IMR-90 (cell line): ENCODE data around the gene TGFB3. TPM values are rescaled to one million over a fixed set of nuclear protein-coding genes. Genes with fewer than 3 reads are reported as not detected.

ENCODE experiments used
- ATAC-seq: fragments of 200-7000 bp; cut with Tn5 transposase; 2 replicates; pipeline ENCODE4 v1.9.1; 2020; ENCODE audit warnings: low read depth, mild to moderate bottlenecking, moderate library complexity
- BruUV-seq: library from RNA; stranded (reverse); fragments of 400-500 nt; replicated peaks from 2 replicates; lab custom pipeline; 2021; lab: Mats Ljungman, UMichigan
- CTCF ChIA-PET: fragments of 300-600 bp; formaldehyde crosslinking; extraction: SDS; loops from one replicate; lab custom pipeline; 2021; ENCODE audit warnings: antibody characterized with exemption; lab: Yijun Ruan, JAX
- POLR2A ChIA-PET: fragments of 300-600 bp; sonication (Branson Sonifier 250); formaldehyde crosslinking; loops from one replicate; lab custom pipeline; 2022; ENCODE audit warnings: antibody characterized with exemption; ENCODE audit not compliant: unreplicated experiment; lab: Charles Lee
- DNase-seq: peaks from one replicate; pipeline ENCODE4 v3.0.0; 2013
- H2AFZ ChIP-seq: replicated peaks from 2 replicates; pipeline ENCODE3; 2013; ENCODE audit warnings: low read length, mild to moderate bottlenecking; ENCODE audit not compliant: poor library complexity
- H2AK5ac ChIP-seq: 2 replicates; pipeline ENCODE4 v1.6.1; 2013; ENCODE audit warnings: low read depth, low read length, inconsistent platforms
- H2AK9ac ChIP-seq: replicated peaks from 2 replicates; pipeline ENCODE3; 2013; ENCODE audit warnings: mild to moderate bottlenecking, low read depth, low read length, moderate library complexity; ENCODE audit not compliant: poor library complexity
- H2BK120ac ChIP-seq: 2 replicates; pipeline ENCODE4 v1.6.1; 2013; ENCODE audit warnings: low read depth, low read length, inconsistent platforms
- H2BK15ac ChIP-seq: 3 replicates; pipeline ENCODE4 v1.6.1; 2013; ENCODE audit warnings: low read depth, low read length, inconsistent platforms
- H2BK20ac ChIP-seq: 2 replicates; pipeline ENCODE4 v1.6.1; 2013; ENCODE audit warnings: low read depth, mild to moderate bottlenecking, inconsistent platforms, low read length, moderate library complexity
- H2BK5ac ChIP-seq: 2 replicates; pipeline ENCODE4 v1.6.1; 2013; ENCODE audit warnings: mild to moderate bottlenecking, low read depth, low read length, inconsistent platforms; ENCODE audit not compliant: poor library complexity, severe bottlenecking
- H3K14ac ChIP-seq: replicated peaks from 2 replicates; pipeline ENCODE4 v1.6.1; 2013; ENCODE audit warnings: low read depth, low read length, inconsistent platforms
- H3K18ac ChIP-seq: 2 replicates; pipeline ENCODE4 v1.6.1; 2013; ENCODE audit warnings: low read depth, low read length, control low read depth
- H3K23ac ChIP-seq: 2 replicates; pipeline ENCODE4 v1.6.1; 2013; ENCODE audit warnings: low read depth, low read length, inconsistent platforms
- H3K27ac ChIP-seq: 2 replicates; pipeline ENCODE4 v1.5.1; 2013; ENCODE audit warnings: mild to moderate bottlenecking, control low read depth, low read length; ENCODE audit not compliant: insufficient read depth
- H3K27me3 ChIP-seq: 2 replicates; pipeline ENCODE4 v1.6.1; 2013; ENCODE audit warnings: low read length; ENCODE audit not compliant: control insufficient read depth, insufficient read depth
- H3K36me3 ChIP-seq: 2 replicates; pipeline ENCODE4 v1.6.1; 2013; ENCODE audit warnings: low read length, mixed read lengths; ENCODE audit not compliant: control insufficient read depth, insufficient read depth
- H3K4ac ChIP-seq: 2 replicates; pipeline ENCODE4 v1.6.1; 2013; ENCODE audit warnings: low read depth, low read length, inconsistent platforms
- H3K4me1 ChIP-seq: 2 replicates; pipeline ENCODE4 v1.6.1; 2013; ENCODE audit warnings: low read length, mixed read lengths; ENCODE audit not compliant: control insufficient read depth, insufficient read depth
- H3K4me2 ChIP-seq: 2 replicates; pipeline ENCODE4 v1.6.1; 2013; ENCODE audit warnings: low read depth, mild to moderate bottlenecking, control low read depth, low read length, moderate library complexity
- H3K4me3 ChIP-seq: 2 replicates; pipeline ENCODE4 v1.5.1; 2013; ENCODE audit warnings: low read depth, mild to moderate bottlenecking, control low read depth, low read length, moderate library complexity; ENCODE audit not compliant: insufficient read depth
- H3K56ac ChIP-seq: 2 replicates; pipeline ENCODE4 v1.6.1; 2013; ENCODE audit warnings: low read length, inconsistent platforms; ENCODE audit not compliant: insufficient read depth; ENCODE audit errors: extremely low read depth
- H3K79me1 ChIP-seq, 2 experiments: 2 replicates each; pipeline ENCODE4 v1.6.1; 2013; ENCODE audit warnings: low read length in 2 of 2, inconsistent platforms in 1 of 2, low read depth in 1 of 2
- H3K9ac ChIP-seq: 2 replicates; pipeline ENCODE4 v1.6.1; 2013; ENCODE audit warnings: low read depth, low read length, control low read depth
- H3K9me1 ChIP-seq: 2 replicates; pipeline ENCODE4 v1.6.1; 2013; ENCODE audit warnings: low read length, inconsistent platforms; ENCODE audit not compliant: insufficient read depth
- H3K9me3 ChIP-seq: 2 replicates; pipeline ENCODE4 v1.6.1; 2013; ENCODE audit warnings: low read length; ENCODE audit not compliant: control insufficient read depth, insufficient read depth
- H4K20me1 ChIP-seq: 2 replicates; pipeline ENCODE4 v1.6.1; 2013; ENCODE audit warnings: low read length, inconsistent platforms; ENCODE audit not compliant: insufficient read depth
- H4K5ac ChIP-seq: 2 replicates; pipeline ENCODE4 v1.6.1; 2013; ENCODE audit warnings: mild to moderate bottlenecking, low read depth, low read length, control low read depth
- H4K8ac ChIP-seq, 2 experiments: 2 replicates each; pipeline ENCODE4 v1.6.1; 2013; ENCODE audit warnings: low read depth in 2 of 2, low read length in 2 of 2, control low read depth in 1 of 2, inconsistent platforms in 1 of 2
- H4K91ac ChIP-seq: 2 replicates; pipeline ENCODE4 v1.6.1; 2013; ENCODE audit warnings: low read depth, low read length, inconsistent platforms; ENCODE audit not compliant: insufficient read depth
- CTCF ChIP-seq: conservative IDR thresholded peaks from 2 replicates; pipeline ENCODE4 v1.5.1; 2012; ENCODE audit warnings: mild to moderate bottlenecking, low read depth, low read length, improper control_type of control experiment
- NFE2L2 ChIP-seq: fragments of 150-350 bp; IDR thresholded peaks from 2 replicates; pipeline ENCODE4 v1.6.1; 2016; ENCODE audit warnings: low read depth, mild to moderate bottlenecking, low read length
- RAD21 ChIP-seq: IDR thresholded peaks from 2 replicates; pipeline ENCODE4 v1.6.1; 2012; ENCODE audit warnings: low read length, improper control_type of control experiment
- SMC3 ChIP-seq: fragments of 150-350 bp; IDR thresholded peaks from 2 replicates; pipeline ENCODE4 v1.6.1; 2016; ENCODE audit warnings: low read depth, mild to moderate bottlenecking, antibody characterized with exemption, low read length, moderate library complexity
- WGBS, 2 experiments: methylation state at CpG; one replicate each; pipeline versions ENCODE4 v1.1.5 to v1.1.7; 2013; ENCODE audit warnings: missing lambda C conversion rate in 2 of 2; ENCODE audit not compliant: insufficient read length in 1 of 2; ENCODE audit errors: extremely low coverage in 2 of 2; 5-methylcytosine and 5-hydroxymethylcytosine counted together
- dilution Hi-C: fragments of 300-500 bp; cut with HindIII; formaldehyde crosslinking; loops from one replicate; pipeline ENCODE4 v1.14.3; 2018; ENCODE audit warnings: low sequenced_read_pairs; ENCODE audit not compliant: unreplicated experiment
- in situ Hi-C: fragments of 300-500 bp; cut with MboI; formaldehyde crosslinking; loops from 3 replicates; pipeline ENCODE4 v1.14.3; 2019; ENCODE audit warnings: low sequenced_read_pairs, inconsistent platforms, mixed read lengths
- intact Hi-C: fragments of 100-400 bp; cut with micrococcal nuclease; formaldehyde crosslinking; loops from 2 replicates; pipeline ENCODE4 v1.10.0; 2022
- polyA plus RNA-seq, 3 experiments: library from polyadenylated mRNA; depleted of rRNA; stranded (reverse); fragments of >200 nt; gene quantifications; 2 replicates each; pipeline ENCODE4 v1.2.3, GENCODE V29; 2012; ENCODE audit warnings: low replicate concordance in 1 of 3
- total RNA-seq: library from RNA; depleted of rRNA; stranded (reverse); fragments of >200 nt; gene quantifications from 2 replicates; pipeline ENCODE4 v1.2.3, GENCODE V29; 2012

Gene TGFB3
- total and polyA plus RNA-seq, 2 of the 4 experiments (the other 2 are of a cell fraction), result 2.2 to 4.3 TPM

DNA sequence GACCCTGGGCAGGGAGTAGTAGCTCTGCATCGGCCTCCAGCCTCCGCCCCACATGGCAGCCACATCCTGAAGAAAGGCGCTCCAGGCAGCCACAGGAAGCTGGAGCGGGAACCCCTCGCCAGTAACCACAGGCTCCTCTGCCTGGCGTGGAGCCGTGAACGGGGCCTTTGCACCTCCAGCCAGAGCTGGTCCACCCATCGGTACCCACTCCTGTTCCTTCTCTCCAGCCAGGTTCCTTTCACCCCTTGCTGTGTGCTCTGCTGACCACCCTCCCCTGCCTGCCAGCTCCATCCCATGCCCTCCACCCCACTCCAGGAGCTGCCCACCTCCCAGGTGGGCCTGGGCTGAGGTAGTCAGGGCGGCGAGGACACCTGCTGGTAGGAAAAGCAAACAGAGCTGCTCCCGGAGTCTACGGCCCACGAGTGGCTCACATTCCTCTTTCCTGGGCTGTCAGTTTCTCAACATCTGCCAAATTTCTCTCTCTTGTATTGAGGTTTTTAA is 2.7 kb downstream of the TGFB3 start:
- H2BK5ac ChIP-seq, result no peak overlapping the region
- no peaks in the 10 kb centered on the region for H3K79me1 ChIP-seq
- no peaks in the 10 kb centered on the region for H3K9me3 ChIP-seq
- H4K20me1 ChIP-seq, result no peaks in the 10 kb centered on the region
- ChIA-PET POLR2A (no interaction called here), CTCF (interaction anchor here (0.6 to 5.3 kb wide), 7 partner anchors 15 to 281 kb away, joined by 3 to 63 read pairs (median 5); no protein-coding TSS in a partner anchor)
- dilution Hi-C loops, result no loop called here
- H3K4me2 ChIP-seq, result no peak overlapping the region
- H3K4ac ChIP-seq, result no peak overlapping the region
- H4K91ac ChIP-seq, result no peak overlapping the region
- no peak overlapping the region for H2BK15ac ChIP-seq
- H3K9ac ChIP-seq, result no peak overlapping the region
- no peak overlapping the region for H2AK5ac ChIP-seq
- no peak overlapping the region for H3K56ac ChIP-seq
- intact Hi-C loops, result no loop called here
- no peaks in the 10 kb centered on the region for H3K9me1 ChIP-seq
- no TSS peak for BruUV-seq
- H3K14ac ChIP-seq, result no peak overlapping the region
- no peak overlapping the region for H2BK120ac ChIP-seq
- H3K23ac ChIP-seq, result no peak overlapping the region
- WGBS, 2 experiments, result 65% methylated on average over 8 of the region's 14 CpGs; no CpG with 5 or more reads in 1 of the 2 experiments
- H2BK20ac ChIP-seq, result no peak overlapping the region
- H3K27me3 ChIP-seq, result no peaks in the 10 kb centered on the region; the same call in none of the 2 replicates
- H4K8ac ChIP-seq, result no peak overlapping the region
- H3K4me3 ChIP-seq, result no peak overlapping the region
- DNase-seq (peak; percentile 38), ATAC-seq (no peak)
- TF ChIP-seq CTCF, result peak; percentile 60
- TF ChIP-seq SMC3, result peak; percentile 65
- TF ChIP-seq RAD21, result peak; percentile 68
- no peak for TF ChIP-seq NFE2L2
- no peak overlapping the region for H3K27ac ChIP-seq
- in situ Hi-C loops, result loop anchor here (25.0 kb wide), 1 partner anchor 1083 kb away; no protein-coding TSS in a partner anchor
- H2AK9ac ChIP-seq, result peak overlapping the region; percentile 30
- no peak overlapping the region for H4K5ac ChIP-seq
- peaks cover 7% of the 10 kb centered on the region; the same call in 1 of the 2 replicates for H3K4me1 ChIP-seq
- H3K36me3 ChIP-seq, result no peaks in the 10 kb centered on the region
- no peak overlapping the region for H2AFZ ChIP-seq
- H3K18ac ChIP-seq, result no peak overlapping the region
